NCI-H2107 treated with DMSO at 0.1 percent for 48 hours (cell line): ENCODE measurements around the gene PPIP5K1.
"Not testable (repeated sequence)": the region's sequence is repeated elsewhere in the genome, so short reads cannot be mapped to it uniquely, and the experiment has no call there.

Experiments
- DNase-seq: peaks from one replicate; lab custom pipeline; 2025; ENCODE audit not compliant: unreplicated experiment; lab: John Stamatoyannopoulos, UW

PPIP5K1 gene

GRCh38 chr15:43589778-43590466, at the start of gene PPIP5K1:
PPIP5K1 (minus strand) TSS chr15:43590208; CDS start chr15:43584504, 5,704 bp downstream.
- not testable (repeated sequence) for DNase-seq

GRCh38 chr15:43638464-43639204, 48.6 kb upstream of the PPIP5K1 start:
- DNase-seq = not testable (repeated sequence)

GRCh38 chr15:43626937-43627336, 36.9 kb upstream of the PPIP5K1 start:
- not testable (repeated sequence) for DNase-seq

GRCh38 chr15:43625106-43625505, 35.1 kb upstream of the PPIP5K1 start:
- no peak for DNase-seq

- not testable (repeated sequence) for DNase-seq
Measured at GRCh38 chr15:43622068-43622799, 32.2 kb upstream of the PPIP5K1 start.

GRCh38 chr15:43618700-43619099, 28.7 kb upstream of the PPIP5K1 start, which contains the start of gene STRC:
STRC (minus strand) TSS chr15:43618800; CDS start chr15:43618722, 78 bp downstream.
- not testable (repeated sequence) for DNase-seq

GRCh38 chr15:43617750-43618149, 27.7 kb upstream of the PPIP5K1 start:
- DNase-seq = not testable (repeated sequence)

- peak; percentile 21 for DNase-seq
Measured at GRCh38 chr15:43602233-43602632, 12.2 kb upstream of the PPIP5K1 start.

GRCh38 chr15:43600200-43600599, 10.2 kb upstream of the PPIP5K1 start:
- not testable (repeated sequence) for DNase-seq

GRCh38 chr15:43599131-43599530, 9.1 kb upstream of the PPIP5K1 start:
- not testable (repeated sequence) for DNase-seq

- not testable (repeated sequence) for DNase-seq
Measured at GRCh38 chr15:43593328-43594190, 3.6 kb upstream of the PPIP5K1 start, which contains the start of gene CKMT1B. CKMT1B (plus strand) TSS chr15:43594027; CDS start chr15:43594219, 192 bp downstream.

GRCh38 chr15:43592841-43593240, 2.8 kb upstream of the PPIP5K1 start:
- DNase-seq = not testable (repeated sequence)

GRCh38 chr15:43574607-43575006, 15.4 kb downstream of the PPIP5K1 start:
- DNase-seq = not testable (repeated sequence)

GRCh38 chr15:43566615-43567014, 23.4 kb downstream of the PPIP5K1 start:
- DNase-seq = not testable (repeated sequence)

- DNase-seq = not testable (repeated sequence)
Measured at GRCh38 chr15:43563793-43564192, 26.2 kb downstream of the PPIP5K1 start.

GRCh38 chr15:43562753-43563152, 27.3 kb downstream of the PPIP5K1 start:
- not testable (repeated sequence) for DNase-seq

- DNase-seq = no peak
Measured at GRCh38 chr15:43552986-43553385, 37.0 kb downstream of the PPIP5K1 start.

- no peak for DNase-seq
Measured at GRCh38 chr15:43552256-43552655, 37.8 kb downstream of the PPIP5K1 start.

- DNase-seq = no peak
Measured at GRCh38 chr15:43550527-43551363, 39.3 kb downstream of the PPIP5K1 start.
